GM12873 (cell line): Measurements from ENCODE around the gene P2RY4.

Experiments
- CTCF ChIP-seq: IDR thresholded peaks from 2 replicates; pipeline ENCODE4 v1.5.1; 2012; ENCODE audit warnings: low read depth, mild to moderate bottlenecking, moderate library complexity, low read length, control low read depth; ENCODE audit not compliant: insufficient read depth; ENCODE audit errors: missing control alignments

P2RY4 gene

GRCh38 chrX:70240751-70241150 lies 19.3 kb downstream of the P2RY4 start:
- no peak for TF ChIP-seq CTCF

- TF ChIP-seq CTCF = no peak
Observed at GRCh38 chrX:70234355-70234754, 25.6 kb downstream of the P2RY4 start, which contains the start of gene AWAT1. Gene AWAT1 (plus strand): TSS chrX:70234655. CDS start chrX:70234696, 41 bp downstream.

GRCh38 chrX:70231666-70232065 lies 28.3 kb downstream of the P2RY4 start:
- TF ChIP-seq CTCF = no peak

GRCh38 chrX:70226687-70227086 lies 33.3 kb downstream of the P2RY4 start:
- TF ChIP-seq CTCF = no peak

GRCh38 chrX:70226048-70226447 lies 34.0 kb downstream of the P2RY4 start:
- no peak for TF ChIP-seq CTCF

- no peak for TF ChIP-seq CTCF
Observed at GRCh38 chrX:70219938-70220764, 39.9 kb downstream of the P2RY4 start.

GRCh38 chrX:70208479-70208878 lies 51.5 kb downstream of the P2RY4 start:
- no peak for TF ChIP-seq CTCF
